Left lobe of liver (tissue), 2 donors: ENCODE results near the gene GOLGA3. TPM values are rescaled to one million over a fixed set of nuclear protein-coding genes. Genes with fewer than 3 reads are reported as not detected.
"Not testable (repeated sequence)": the region's sequence is repeated elsewhere in the genome, so short reads cannot be mapped to it uniquely, and the experiment has no call there.

Source experiments
- ATAC-seq: fragments of 200-7000 bp; cut with Tn5 transposase; one replicate; pipeline ENCODE4 v1.9.1; 2020; ENCODE audit warnings: mild to moderate bottlenecking, moderate library complexity
- DNase-seq: peaks from one replicate; pipeline ENCODE4 v3.0.0-alpha.2; 2020; ENCODE audit warnings: low spot score
- total RNA-seq: library from RNA; stranded (reverse); gene quantifications from one replicate; pipeline ENCODE4 v1.2.1, GENCODE V29; 2021
- donor health status: DM: no; HTN: no; CAD: no; lungs with moderate emphysema.
- donor health status: DM: no; HTN: yes; CAD: no.

Gene GOLGA3
- total RNA-seq, 1 donor from 2014 or later = 22.9 TPM

GRCh38 chr12:132754160-132754932 is 74.3 kb downstream of the GOLGA3 start:
- ATAC-seq = no peak

GRCh38 chr12:132753670-132754069 is 75.0 kb downstream of the GOLGA3 start:
- not testable (repeated sequence) for DNase-seq, ATAC-seq

More at GRCh38 chr12:132754160-132754932, 74.3 kb downstream of the GOLGA3 start:
- no peak for DNase-seq

GRCh38 chr12:132748319-132748718 is 80.3 kb downstream of the GOLGA3 start:
- ATAC-seq = no peak
- no peak for DNase-seq

GRCh38 chr12:132747896-132748295 is 80.8 kb downstream of the GOLGA3 start:
- ATAC-seq (no peak), DNase-seq (no peak)

GRCh38 chr12:132747395-132747794 is 81.3 kb downstream of the GOLGA3 start:
- no peak for DNase-seq
- peak; percentile 12 for ATAC-seq

- DNase-seq = no peak
- no peak for ATAC-seq
These were observed 82.1 kb downstream of the GOLGA3 start for GRCh38 chr12:132746613-132747012.

- ATAC-seq (no peak), DNase-seq (no peak)
These were observed 84.8 kb downstream of the GOLGA3 start for GRCh38 chr12:132743831-132744230.

GRCh38 chr12:132741620-132742019 is 87.0 kb downstream of the GOLGA3 start:
- DNase-seq = no peak
- no peak for ATAC-seq

GRCh38 chr12:132740652-132741051 is 88.0 kb downstream of the GOLGA3 start:
- DNase-seq = no peak
- no peak for ATAC-seq

GRCh38 chr12:132740313-132740646 is 88.4 kb downstream of the GOLGA3 start:
- DNase-seq = no peak
- ATAC-seq = no peak

GRCh38 chr12:132739600-132740312 is 88.9 kb downstream of the GOLGA3 start:
- DNase-seq (no peak), ATAC-seq (no peak)

GRCh38 chr12:132736913-132737312 is 91.8 kb downstream of the GOLGA3 start:
- DNase-seq (no peak), ATAC-seq (no peak)

GRCh38 chr12:132736378-132736777 is 92.3 kb downstream of the GOLGA3 start:
- no peak for DNase-seq
- no peak for ATAC-seq

- no peak for DNase-seq
- no peak for ATAC-seq
These were observed 93.2 kb downstream of the GOLGA3 start for GRCh38 chr12:132735496-132735895.

GRCh38 chr12:132734206-132734605 is 94.5 kb downstream of the GOLGA3 start:
- DNase-seq (no peak), ATAC-seq (no peak)

GRCh38 chr12:132731574-132731973 is 97.1 kb downstream of the GOLGA3 start:
- DNase-seq = no peak
- ATAC-seq = no peak

- ATAC-seq (no peak), DNase-seq (no peak)
These were observed 98.3 kb downstream of the GOLGA3 start for GRCh38 chr12:132730353-132730752.

- DNase-seq (no peak), ATAC-seq (no peak)
These were observed 98.9 kb downstream of the GOLGA3 start for GRCh38 chr12:132729541-132730320.

GRCh38 chr12:132728502-132728901 is 100.2 kb downstream of the GOLGA3 start:
- no peak for DNase-seq
- ATAC-seq = no peak

- DNase-seq = no peak
- ATAC-seq = peak; percentile 24
These were observed 101.4 kb downstream of the GOLGA3 start for GRCh38 chr12:132727091-132727794.

- DNase-seq (no peak), ATAC-seq (no peak)
These were observed 102.3 kb downstream of the GOLGA3 start for GRCh38 chr12:132726386-132726785.
